Measurements from ENCODE around the gene UBTF. TPM values are rescaled to one million over a fixed set of nuclear protein-coding genes. Genes with fewer than 3 reads are reported as not detected.

The UBTF gene, protein sequence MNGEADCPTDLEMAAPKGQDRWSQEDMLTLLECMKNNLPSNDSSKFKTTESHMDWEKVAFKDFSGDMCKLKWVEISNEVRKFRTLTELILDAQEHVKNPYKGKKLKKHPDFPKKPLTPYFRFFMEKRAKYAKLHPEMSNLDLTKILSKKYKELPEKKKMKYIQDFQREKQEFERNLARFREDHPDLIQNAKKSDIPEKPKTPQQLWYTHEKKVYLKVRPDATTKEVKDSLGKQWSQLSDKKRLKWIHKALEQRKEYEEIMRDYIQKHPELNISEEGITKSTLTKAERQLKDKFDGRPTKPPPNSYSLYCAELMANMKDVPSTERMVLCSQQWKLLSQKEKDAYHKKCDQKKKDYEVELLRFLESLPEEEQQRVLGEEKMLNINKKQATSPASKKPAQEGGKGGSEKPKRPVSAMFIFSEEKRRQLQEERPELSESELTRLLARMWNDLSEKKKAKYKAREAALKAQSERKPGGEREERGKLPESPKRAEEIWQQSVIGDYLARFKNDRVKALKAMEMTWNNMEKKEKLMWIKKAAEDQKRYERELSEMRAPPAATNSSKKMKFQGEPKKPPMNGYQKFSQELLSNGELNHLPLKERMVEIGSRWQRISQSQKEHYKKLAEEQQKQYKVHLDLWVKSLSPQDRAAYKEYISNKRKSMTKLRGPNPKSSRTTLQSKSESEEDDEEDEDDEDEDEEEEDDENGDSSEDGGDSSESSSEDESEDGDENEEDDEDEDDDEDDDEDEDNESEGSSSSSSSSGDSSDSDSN
- total RNA-seq (2022; extraction: Qiagen RNA extraction): 77.3 to 96.3 TPM (median 93.7 TPM) in 5 replicates

DNA sequence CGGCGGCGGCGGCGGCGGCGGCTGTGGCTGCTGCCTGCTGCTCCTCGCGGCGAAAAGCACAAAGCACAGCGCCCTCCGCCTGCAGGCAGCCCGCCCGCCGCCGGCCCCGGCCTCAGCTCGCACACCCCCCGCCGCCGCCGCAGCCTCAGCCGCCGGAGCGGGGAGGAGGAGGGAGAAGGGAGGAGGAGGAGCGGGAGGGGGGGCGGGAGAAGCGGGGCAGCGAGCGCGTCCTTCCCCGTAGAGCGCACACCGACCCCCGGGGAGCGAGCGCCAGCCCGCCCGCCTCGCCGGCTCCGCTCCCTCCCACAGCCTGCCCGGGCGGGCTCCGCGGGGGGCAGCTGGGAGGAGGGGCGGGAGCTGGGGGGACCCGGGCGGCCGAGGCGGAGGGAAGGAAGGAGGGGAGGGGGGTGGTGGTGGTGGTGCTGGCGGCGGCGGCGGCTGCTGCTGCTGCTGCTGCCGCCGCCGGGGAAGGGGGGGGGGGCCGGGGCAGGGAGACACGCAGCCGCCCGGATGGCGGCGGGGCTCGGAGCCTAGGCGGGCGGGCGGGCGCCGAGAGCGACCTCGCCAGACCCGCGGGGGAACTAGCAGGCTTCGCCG lies at the start of gene UBTF:
Gene UBTF (minus strand): TSS at position 60 of the 597 bp plus-strand sequence. CDS start 1,446 bp downstream, outside the sequence.

DNA sequence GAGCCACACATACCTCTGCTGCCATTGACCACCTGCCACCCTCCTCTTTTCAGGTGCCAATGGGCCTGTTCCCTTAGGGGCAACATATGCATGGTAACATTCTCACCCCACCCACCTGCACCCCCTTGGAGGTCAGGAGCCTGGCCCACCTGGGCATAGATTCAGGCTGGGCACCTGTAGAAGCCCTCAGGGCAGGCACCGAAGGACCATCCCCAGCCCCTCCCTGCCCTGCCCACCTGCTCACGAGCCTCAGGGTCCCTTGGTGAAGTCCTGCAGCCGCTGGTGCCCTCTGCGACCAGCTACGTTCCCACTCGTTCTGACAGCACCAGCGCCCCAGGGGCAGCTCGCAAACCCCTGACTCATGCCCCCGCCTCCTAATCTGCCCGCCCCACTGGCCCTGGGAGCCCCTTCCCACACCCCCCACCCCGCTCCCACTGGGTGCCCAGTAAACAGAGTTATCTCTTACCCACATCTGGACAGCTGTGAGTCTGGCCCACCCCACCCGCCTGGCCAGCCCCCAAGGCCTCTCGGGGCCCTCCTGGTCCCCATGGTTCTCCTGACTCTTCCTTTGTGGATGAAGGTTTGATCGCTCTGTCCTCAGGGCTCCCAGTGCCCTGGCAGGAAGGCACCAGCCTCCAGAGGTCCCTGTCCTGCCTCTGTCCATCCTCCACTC lies 48.5 kb upstream of the UBTF start, which contains the start of gene SLC4A1:
Gene SLC4A1 (minus strand): TSS at position 318 of the 673 bp plus-strand sequence. CDS start 5,269 bp downstream, outside the sequence.

DNA sequence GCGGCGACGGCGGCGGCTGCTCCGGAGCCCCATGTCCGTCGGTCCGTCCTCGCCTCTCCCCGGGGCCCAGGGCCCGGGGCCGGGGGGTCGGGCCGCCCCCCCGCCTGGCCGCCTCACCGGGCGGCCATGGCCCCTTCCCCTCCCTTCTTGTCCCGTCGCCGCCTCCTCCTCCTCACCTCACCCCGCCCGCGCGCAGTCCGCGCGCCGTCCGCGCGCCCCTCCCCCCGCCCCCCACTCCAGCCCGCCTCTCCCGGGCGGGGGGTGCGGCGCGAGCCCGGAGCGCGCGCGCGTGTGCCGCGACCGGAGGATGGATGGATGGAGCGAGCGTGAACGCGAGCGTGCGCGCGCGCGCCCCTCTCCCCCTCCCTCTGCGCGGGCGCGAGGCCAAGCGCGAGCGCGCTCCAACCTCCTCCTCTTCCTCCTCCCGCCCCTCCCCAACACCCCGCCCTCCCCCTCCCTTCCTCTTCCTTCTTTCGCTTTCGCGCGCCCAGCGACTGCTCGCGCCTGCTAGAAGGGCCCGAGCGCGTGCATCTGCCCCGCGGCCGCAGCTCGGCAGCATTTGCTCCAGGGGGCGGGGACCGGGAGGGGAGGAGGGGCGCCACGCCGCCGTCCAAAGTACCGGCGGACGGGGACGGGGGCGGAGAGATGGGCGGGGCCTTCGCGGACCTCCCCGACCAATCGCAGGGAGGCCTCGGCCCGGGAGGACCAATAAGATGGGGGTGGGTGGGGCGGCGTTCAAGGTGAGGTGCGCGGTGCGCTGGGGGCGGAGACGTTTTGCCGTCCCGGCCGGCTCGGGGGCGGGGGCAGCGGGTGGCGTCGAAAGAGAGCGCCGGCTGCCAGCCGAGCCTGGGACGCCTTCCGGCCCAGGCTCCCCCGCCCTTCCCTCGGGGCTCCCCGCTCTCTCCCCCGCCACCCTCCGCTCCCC lies 19.7 kb downstream of the UBTF start, which contains the start of gene ATXN7L3:
Gene ATXN7L3 (minus strand): TSS at position 332 of the 925 bp plus-strand sequence. CDS start 1,814 bp downstream, outside the sequence.

DNA sequence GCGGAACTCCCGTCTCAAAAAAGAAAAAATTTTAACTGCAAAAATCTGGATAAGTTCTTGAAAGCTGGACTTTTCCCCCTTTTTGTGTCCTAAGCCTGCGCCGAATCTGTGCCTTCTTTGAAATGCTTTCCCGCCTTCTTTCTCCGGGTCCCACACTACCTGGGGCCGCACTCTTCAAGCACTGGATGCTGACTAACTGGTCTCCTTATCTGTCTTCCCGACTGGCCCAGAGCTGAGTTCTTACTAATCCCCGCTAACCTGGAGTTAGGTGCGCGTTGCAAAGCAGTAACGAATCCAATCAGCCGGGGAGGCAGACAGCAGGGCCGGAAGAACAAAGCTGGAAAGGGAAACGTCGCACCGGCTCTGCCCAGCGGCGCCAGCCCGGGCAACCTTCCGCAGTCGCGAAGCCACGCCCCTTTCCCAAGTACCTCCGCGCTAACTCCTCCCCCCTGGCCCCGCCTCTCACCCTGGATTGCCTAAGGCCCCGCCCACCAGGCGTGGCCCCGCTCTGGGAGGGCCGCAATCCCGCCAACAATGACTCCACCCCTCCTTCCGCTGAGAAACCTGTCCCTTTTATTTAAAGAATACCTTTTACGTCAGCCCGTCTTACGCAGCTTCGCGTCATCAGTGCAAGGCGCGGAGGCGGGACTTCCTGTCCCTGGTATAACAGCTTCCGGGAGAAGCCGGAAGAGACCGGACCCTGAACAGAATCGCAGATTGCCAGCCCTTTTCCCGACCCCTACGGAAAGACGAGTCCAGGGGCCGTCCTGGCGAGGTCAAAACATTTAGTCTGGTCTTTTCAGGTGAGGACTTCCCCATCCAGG lies 33.0 kb downstream of the UBTF start, which contains the start of gene TMUB2:
Gene TMUB2 (plus strand): TSS at position 666 of the 824 bp plus-strand sequence. CDS start 737 bp downstream, outside the sequence.

DNA sequence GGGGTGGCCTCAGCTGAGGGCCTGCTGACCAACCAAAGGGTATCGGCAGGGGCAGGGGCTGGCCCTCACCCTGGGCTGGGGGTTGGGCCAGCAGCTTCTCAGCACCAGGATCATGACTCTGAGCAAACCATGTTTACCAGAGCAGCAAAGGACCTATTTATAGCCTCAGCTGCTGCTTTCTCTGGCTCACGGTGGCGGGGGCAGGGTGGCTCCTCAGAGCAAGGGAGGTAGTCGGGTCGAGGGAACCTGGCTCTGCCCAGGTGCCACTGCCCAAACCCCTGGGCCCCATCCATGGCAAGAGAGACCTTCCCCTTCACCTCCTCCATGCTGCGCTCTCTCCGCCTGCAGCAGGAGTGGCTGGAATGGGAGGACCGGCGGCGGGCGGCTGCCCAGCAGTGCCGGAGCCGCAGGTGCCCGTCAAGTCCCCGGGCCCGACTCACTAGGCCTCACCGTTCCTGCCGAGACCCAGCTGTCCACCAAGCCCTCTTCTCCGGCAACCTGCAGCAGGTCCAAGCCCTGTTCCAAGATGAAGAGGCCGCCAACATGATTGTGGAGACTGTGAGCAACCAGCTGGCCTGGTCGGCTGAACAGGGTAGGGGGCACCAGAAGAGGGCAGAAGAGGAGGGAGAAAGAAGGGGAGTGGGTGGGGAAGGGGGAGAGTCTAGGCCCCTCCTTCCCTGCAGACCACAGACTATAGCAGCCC lies 48.8 kb downstream of the UBTF start, which contains the start of gene ASB16:
Gene ASB16 (plus strand): TSS at position 206 of the 703 bp plus-strand sequence. CDS start 86 bp downstream, at position 292.

Other genes starting within 250 kb of the UBTF start
- 1.1 to 1.8 TPM (median 1.3 TPM) in 5 replicates for gene NAGS, start 215.1 kb downstream of the UBTF start, total RNA-seq (2022; extraction: Qiagen RNA extraction)
- 24.7 to 29.9 TPM (median 27.8 TPM) in 5 replicates for gene TMEM101, start 204.7 kb downstream of the UBTF start, total RNA-seq (2022; extraction: Qiagen RNA extraction)
- gene LSM12, start 153.0 kb downstream of the UBTF start, total RNA-seq (2022; extraction: Qiagen RNA extraction): 53.5 to 59.5 TPM (median 56.0 TPM) in 5 replicates
- gene G6PC3, start 148.9 kb downstream of the UBTF start, total RNA-seq (2022; extraction: Qiagen RNA extraction): 121 to 179 TPM (median 173 TPM) in 5 replicates
- gene HDAC5, start 96.0 kb downstream of the UBTF start, total RNA-seq (2022; extraction: Qiagen RNA extraction): 13.5 to 16.0 TPM (median 13.7 TPM) in 5 replicates
- gene HROB, start 77.7 kb downstream of the UBTF start, total RNA-seq (2022; extraction: Qiagen RNA extraction): 8.4 to 11.8 TPM (median 10.5 TPM) in 5 replicates
- 0.05 to 0.07 TPM (median 0.06 TPM) in 3 of 5 replicates, not detected in the others for gene ASB16, start 49.0 kb downstream of the UBTF start, total RNA-seq (2022; extraction: Qiagen RNA extraction)
- 32.9 to 41.2 TPM (median 39.6 TPM) in 5 replicates for gene TMUB2, start 32.7 kb downstream of the UBTF start, total RNA-seq (2022; extraction: Qiagen RNA extraction)
- gene ATXN7L3, start 19.8 kb downstream of the UBTF start, total RNA-seq (2022; extraction: Qiagen RNA extraction): 53.1 to 65.4 TPM (median 64.4 TPM) in 5 replicates
- gene SLC4A1, start 48.5 kb upstream of the UBTF start, total RNA-seq (2022; extraction: Qiagen RNA extraction): 0.02 TPM in 2 of 5 replicates, not detected in the others
- gene RUNDC3A, start 88.9 kb upstream of the UBTF start, total RNA-seq (2022; extraction: Qiagen RNA extraction): 0.39 to 1.1 TPM (median 0.81 TPM) in 5 replicates
- gene SLC25A39, start 105.1 kb upstream of the UBTF start, total RNA-seq (2022; extraction: Qiagen RNA extraction): 132 to 205 TPM (median 188 TPM) in 5 replicates
- gene GRN, start 125.6 kb upstream of the UBTF start, total RNA-seq (2022; extraction: Qiagen RNA extraction): 188 to 253 TPM (median 225 TPM) in 5 replicates
- gene FAM171A2, start 144.2 kb upstream of the UBTF start, total RNA-seq (2022; extraction: Qiagen RNA extraction): 2.3 to 4.2 TPM (median 3.4 TPM) in 5 replicates
- 1.1 to 2.3 TPM (median 1.4 TPM) in 5 replicates for gene ITGA2B, start 170.0 kb upstream of the UBTF start, total RNA-seq (2022; extraction: Qiagen RNA extraction)

Measured in A549 treated with dexamethasone at 1 μM for 4 hours (cell line).